IMR-90 (cell line): ENCODE measurements around the gene CINP. TPM values are rescaled to one million over a fixed set of nuclear protein-coding genes. Genes with fewer than 3 reads are reported as not detected.

Source experiments
- ATAC-seq: fragments of 200-7000 bp; cut with Tn5 transposase; 2 replicates; pipeline ENCODE4 v1.9.1; 2020; ENCODE audit warnings: low read depth, mild to moderate bottlenecking, moderate library complexity
- BruUV-seq: library from RNA; stranded (reverse); fragments of 400-500 nt; replicated peaks from 2 replicates; lab custom pipeline; 2021; lab: Mats Ljungman, UMichigan
- CTCF ChIA-PET: fragments of 300-600 bp; formaldehyde crosslinking; extraction: SDS; loops from one replicate; lab custom pipeline; 2021; ENCODE audit warnings: antibody characterized with exemption; lab: Yijun Ruan, JAX
- POLR2A ChIA-PET: fragments of 300-600 bp; sonication (Branson Sonifier 250); formaldehyde crosslinking; loops from one replicate; lab custom pipeline; 2022; ENCODE audit warnings: antibody characterized with exemption; ENCODE audit not compliant: unreplicated experiment; lab: Charles Lee
- DNase-seq: peaks from one replicate; pipeline ENCODE4 v3.0.0; 2013
- H2AFZ ChIP-seq: replicated peaks from 2 replicates; pipeline ENCODE3; 2013; ENCODE audit warnings: low read length, mild to moderate bottlenecking; ENCODE audit not compliant: poor library complexity
- H2AK5ac ChIP-seq: 2 replicates; pipeline ENCODE4 v1.6.1; 2013; ENCODE audit warnings: low read depth, low read length, inconsistent platforms
- H2AK9ac ChIP-seq: replicated peaks from 2 replicates; pipeline ENCODE3; 2013; ENCODE audit warnings: mild to moderate bottlenecking, low read depth, low read length, moderate library complexity; ENCODE audit not compliant: poor library complexity
- H2BK120ac ChIP-seq: 2 replicates; pipeline ENCODE4 v1.6.1; 2013; ENCODE audit warnings: low read depth, low read length, inconsistent platforms
- H2BK15ac ChIP-seq: 3 replicates; pipeline ENCODE4 v1.6.1; 2013; ENCODE audit warnings: low read depth, low read length, inconsistent platforms
- H2BK20ac ChIP-seq: 2 replicates; pipeline ENCODE4 v1.6.1; 2013; ENCODE audit warnings: low read depth, mild to moderate bottlenecking, inconsistent platforms, low read length, moderate library complexity
- H2BK5ac ChIP-seq: 2 replicates; pipeline ENCODE4 v1.6.1; 2013; ENCODE audit warnings: mild to moderate bottlenecking, low read depth, low read length, inconsistent platforms; ENCODE audit not compliant: poor library complexity, severe bottlenecking
- H3K14ac ChIP-seq: replicated peaks from 2 replicates; pipeline ENCODE4 v1.6.1; 2013; ENCODE audit warnings: low read depth, low read length, inconsistent platforms
- H3K18ac ChIP-seq: 2 replicates; pipeline ENCODE4 v1.6.1; 2013; ENCODE audit warnings: low read depth, low read length, control low read depth
- H3K23ac ChIP-seq: 2 replicates; pipeline ENCODE4 v1.6.1; 2013; ENCODE audit warnings: low read depth, low read length, inconsistent platforms
- H3K27ac ChIP-seq: 2 replicates; pipeline ENCODE4 v1.5.1; 2013; ENCODE audit warnings: mild to moderate bottlenecking, control low read depth, low read length; ENCODE audit not compliant: insufficient read depth
- H3K27me3 ChIP-seq: 2 replicates; pipeline ENCODE4 v1.6.1; 2013; ENCODE audit warnings: low read length; ENCODE audit not compliant: control insufficient read depth, insufficient read depth
- H3K36me3 ChIP-seq: 2 replicates; pipeline ENCODE4 v1.6.1; 2013; ENCODE audit warnings: low read length, mixed read lengths; ENCODE audit not compliant: control insufficient read depth, insufficient read depth
- H3K4ac ChIP-seq: 2 replicates; pipeline ENCODE4 v1.6.1; 2013; ENCODE audit warnings: low read depth, low read length, inconsistent platforms
- H3K4me1 ChIP-seq: 2 replicates; pipeline ENCODE4 v1.6.1; 2013; ENCODE audit warnings: low read length, mixed read lengths; ENCODE audit not compliant: control insufficient read depth, insufficient read depth
- H3K4me2 ChIP-seq: 2 replicates; pipeline ENCODE4 v1.6.1; 2013; ENCODE audit warnings: low read depth, mild to moderate bottlenecking, control low read depth, low read length, moderate library complexity
- H3K4me3 ChIP-seq: 2 replicates; pipeline ENCODE4 v1.5.1; 2013; ENCODE audit warnings: low read depth, mild to moderate bottlenecking, control low read depth, low read length, moderate library complexity; ENCODE audit not compliant: insufficient read depth
- H3K56ac ChIP-seq: 2 replicates; pipeline ENCODE4 v1.6.1; 2013; ENCODE audit warnings: low read length, inconsistent platforms; ENCODE audit not compliant: insufficient read depth; ENCODE audit errors: extremely low read depth
- H3K79me1 ChIP-seq, 2 experiments: 2 replicates each; pipeline ENCODE4 v1.6.1; 2013; ENCODE audit warnings: low read length in 2 of 2, inconsistent platforms in 1 of 2, low read depth in 1 of 2
- H3K9ac ChIP-seq: 2 replicates; pipeline ENCODE4 v1.6.1; 2013; ENCODE audit warnings: low read depth, low read length, control low read depth
- H3K9me1 ChIP-seq: 2 replicates; pipeline ENCODE4 v1.6.1; 2013; ENCODE audit warnings: low read length, inconsistent platforms; ENCODE audit not compliant: insufficient read depth
- H3K9me3 ChIP-seq: 2 replicates; pipeline ENCODE4 v1.6.1; 2013; ENCODE audit warnings: low read length; ENCODE audit not compliant: control insufficient read depth, insufficient read depth
- H4K20me1 ChIP-seq: 2 replicates; pipeline ENCODE4 v1.6.1; 2013; ENCODE audit warnings: low read length, inconsistent platforms; ENCODE audit not compliant: insufficient read depth
- H4K5ac ChIP-seq: 2 replicates; pipeline ENCODE4 v1.6.1; 2013; ENCODE audit warnings: mild to moderate bottlenecking, low read depth, low read length, control low read depth
- H4K8ac ChIP-seq, 2 experiments: 2 replicates each; pipeline ENCODE4 v1.6.1; 2013; ENCODE audit warnings: low read depth in 2 of 2, low read length in 2 of 2, control low read depth in 1 of 2, inconsistent platforms in 1 of 2
- H4K91ac ChIP-seq: 2 replicates; pipeline ENCODE4 v1.6.1; 2013; ENCODE audit warnings: low read depth, low read length, inconsistent platforms; ENCODE audit not compliant: insufficient read depth
- BHLHE40 ChIP-seq: fragments of 150-350 bp; IDR thresholded peaks from 2 replicates; pipeline ENCODE4 v1.6.1; 2016; ENCODE audit warnings: mild to moderate bottlenecking, low read depth, low read length
- CEBPB ChIP-seq: IDR thresholded peaks from 2 replicates; pipeline ENCODE4 v1.6.1; 2012; ENCODE audit warnings: low read depth, low read length, improper control_type of control experiment
- CHD1 ChIP-seq: IDR thresholded peaks from 2 replicates; pipeline ENCODE4 v1.6.1; 2012; ENCODE audit warnings: low read depth, low read length, improper control_type of control experiment
- FOS ChIP-seq: fragments of 150-350 bp; IDR thresholded peaks from 2 replicates; pipeline ENCODE4 v1.6.1; 2016; ENCODE audit warnings: low read depth, low read length
- MAFK ChIP-seq: IDR thresholded peaks from 2 replicates; pipeline ENCODE4 v1.6.1; 2012; ENCODE audit warnings: low read depth, low read length, improper control_type of control experiment
- MAZ ChIP-seq: IDR thresholded peaks from 2 replicates; pipeline ENCODE4 v1.6.1; 2012; ENCODE audit warnings: low read depth, mild to moderate bottlenecking, low read length, improper control_type of control experiment, moderate library complexity, borderline replicate concordance
- MXI1 ChIP-seq: IDR thresholded peaks from 2 replicates; pipeline ENCODE4 v1.6.1; 2012; ENCODE audit warnings: low read depth, mild to moderate bottlenecking, low read length, moderate library complexity, borderline replicate concordance
- NFE2L2 ChIP-seq: fragments of 150-350 bp; IDR thresholded peaks from 2 replicates; pipeline ENCODE4 v1.6.1; 2016; ENCODE audit warnings: low read depth, mild to moderate bottlenecking, low read length
- POLR2A ChIP-seq: IDR thresholded peaks from 2 replicates; pipeline ENCODE4 v1.6.1; 2012; ENCODE audit warnings: mild to moderate bottlenecking, low read depth, low read length
- RAD21 ChIP-seq: IDR thresholded peaks from 2 replicates; pipeline ENCODE4 v1.6.1; 2012; ENCODE audit warnings: low read length, improper control_type of control experiment
- RCOR1 ChIP-seq: IDR thresholded peaks from 2 replicates; pipeline ENCODE4 v1.6.1; 2012; ENCODE audit warnings: mild to moderate bottlenecking, low read length, improper control_type of control experiment; ENCODE audit not compliant: insufficient replicate concordance
- RFX5 ChIP-seq: IDR thresholded peaks from 2 replicates; pipeline ENCODE4 v1.8.0; 2012; ENCODE audit warnings: low read depth, mild to moderate bottlenecking, low read length, moderate library complexity
- SMC3 ChIP-seq: fragments of 150-350 bp; IDR thresholded peaks from 2 replicates; pipeline ENCODE4 v1.6.1; 2016; ENCODE audit warnings: low read depth, mild to moderate bottlenecking, antibody characterized with exemption, low read length, moderate library complexity
- WGBS, 2 experiments: methylation state at CpG; one replicate each; pipeline versions ENCODE4 v1.1.5 to v1.1.7; 2013; ENCODE audit warnings: missing lambda C conversion rate in 2 of 2; ENCODE audit not compliant: insufficient read length in 1 of 2; ENCODE audit errors: extremely low coverage in 2 of 2; 5-methylcytosine and 5-hydroxymethylcytosine counted together
- dilution Hi-C: fragments of 300-500 bp; cut with HindIII; formaldehyde crosslinking; loops from one replicate; pipeline ENCODE4 v1.14.3; 2018; ENCODE audit warnings: low sequenced_read_pairs; ENCODE audit not compliant: unreplicated experiment
- in situ Hi-C: fragments of 300-500 bp; cut with MboI; formaldehyde crosslinking; loops from 3 replicates; pipeline ENCODE4 v1.14.3; 2019; ENCODE audit warnings: low sequenced_read_pairs, inconsistent platforms, mixed read lengths
- intact Hi-C: fragments of 100-400 bp; cut with micrococcal nuclease; formaldehyde crosslinking; loops from 2 replicates; pipeline ENCODE4 v1.10.0; 2022
- polyA plus RNA-seq, 3 experiments: library from polyadenylated mRNA; depleted of rRNA; stranded (reverse); fragments of >200 nt; gene quantifications; 2 replicates each; pipeline ENCODE4 v1.2.3, GENCODE V29; 2012; ENCODE audit warnings: low replicate concordance in 1 of 3
- total RNA-seq: library from RNA; depleted of rRNA; stranded (reverse); fragments of >200 nt; gene quantifications from 2 replicates; pipeline ENCODE4 v1.2.3, GENCODE V29; 2012
- TF ChIP-seq, protein P1 (sequence below): fragments of 150-350 bp; IDR thresholded peaks from 2 replicates; pipeline ENCODE4 v1.6.1; 2017; ENCODE audit warnings: mild to moderate bottlenecking, antibody characterized with exemption, low read length, low read depth
- TF ChIP-seq, protein P2 (sequence below): conservative IDR thresholded peaks from 2 replicates; pipeline ENCODE4 v1.5.1; 2012; ENCODE audit warnings: mild to moderate bottlenecking, low read depth, low read length, improper control_type of control experiment
- TF ChIP-seq, protein P3 (sequence below): fragments of 150-350 bp; IDR thresholded peaks from 2 replicates; pipeline ENCODE4 v1.6.1; 2016; ENCODE audit warnings: low read depth, mild to moderate bottlenecking, low read length, moderate library complexity, borderline replicate concordance

CINP gene
- total and polyA plus RNA-seq, 2 of the 4 experiments (the other 2 are of a cell fraction), result 41.9 to 56.4 TPM

DNA sequence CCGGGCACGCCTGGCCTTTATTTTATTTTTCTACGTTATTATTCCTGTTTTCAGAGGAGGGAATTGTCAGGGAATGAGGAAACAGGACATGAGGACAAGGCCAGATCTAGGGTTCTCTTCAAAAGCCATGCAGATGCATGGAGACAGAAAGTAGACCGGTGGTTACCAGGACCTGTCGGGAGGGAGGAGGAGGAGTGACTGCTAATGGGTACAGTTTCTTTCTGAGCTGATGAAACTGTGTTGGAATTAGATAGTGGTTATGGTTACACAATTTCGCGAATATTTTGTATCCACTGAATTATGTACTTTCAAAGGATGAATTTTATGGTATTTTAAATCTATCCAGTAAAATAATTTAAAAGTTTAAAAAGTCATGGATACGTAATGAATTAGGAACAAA is 31.9 kb downstream of the CINP start:
- Histone ChIP-seq H3K56ac (no peak overlapping the region), H3K4me1 (no peaks in the 10 kb centered on the region), H2BK5ac (no peak overlapping the region), H3K4me3 (no peak overlapping the region), H4K20me1 (no peaks in the 10 kb centered on the region), H3K27me3 (no peaks in the 10 kb centered on the region), H2BK15ac (no peak overlapping the region), H2AK5ac (no peak overlapping the region), H4K8ac (no peak overlapping the region), H3K27ac (no peak overlapping the region), H3K9ac (no peak overlapping the region), H2AFZ (no peak overlapping the region), H4K5ac (no peak overlapping the region), H3K9me1 (no peaks in the 10 kb centered on the region), H3K18ac (no peak overlapping the region), H3K36me3 (peaks cover 17% of the 10 kb centered on the region; the same call in 1 of the 2 replicates), H2BK120ac (no peak overlapping the region), H3K4ac (no peak overlapping the region), H3K23ac (no peak overlapping the region), H3K79me1 (peaks cover 4 to 6% of the 10 kb centered on the region in 2 experiments; a peak in 3 of 4 replicates), H2AK9ac (no peak overlapping the region), H2BK20ac (no peak overlapping the region), H3K4me2 (no peak overlapping the region), H3K9me3 (no peaks in the 10 kb centered on the region), H3K14ac (no peak overlapping the region), H4K91ac (no peak overlapping the region)
- in situ Hi-C loops (no loop called here), intact Hi-C loops (no loop called here), dilution Hi-C loops (no loop called here)
- TF ChIP-seq BHLHE40 (no peak), RFX5 (no peak), MXI1 (no peak), MAFK (no peak), CHD1 (no peak), RCOR1 (no peak), RAD21 (no peak), NFE2L2 (no peak), SMC3 (no peak), MAZ (no peak), CEBPB (no peak), FOS (no peak), POLR2A (no peak)
- TF ChIP-seq, protein P1, sequence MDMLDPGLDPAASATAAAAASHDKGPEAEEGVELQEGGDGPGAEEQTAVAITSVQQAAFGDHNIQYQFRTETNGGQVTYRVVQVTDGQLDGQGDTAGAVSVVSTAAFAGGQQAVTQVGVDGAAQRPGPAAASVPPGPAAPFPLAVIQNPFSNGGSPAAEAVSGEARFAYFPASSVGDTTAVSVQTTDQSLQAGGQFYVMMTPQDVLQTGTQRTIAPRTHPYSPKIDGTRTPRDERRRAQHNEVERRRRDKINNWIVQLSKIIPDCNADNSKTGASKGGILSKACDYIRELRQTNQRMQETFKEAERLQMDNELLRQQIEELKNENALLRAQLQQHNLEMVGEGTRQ, result no peak
- TF ChIP-seq, protein P2, sequence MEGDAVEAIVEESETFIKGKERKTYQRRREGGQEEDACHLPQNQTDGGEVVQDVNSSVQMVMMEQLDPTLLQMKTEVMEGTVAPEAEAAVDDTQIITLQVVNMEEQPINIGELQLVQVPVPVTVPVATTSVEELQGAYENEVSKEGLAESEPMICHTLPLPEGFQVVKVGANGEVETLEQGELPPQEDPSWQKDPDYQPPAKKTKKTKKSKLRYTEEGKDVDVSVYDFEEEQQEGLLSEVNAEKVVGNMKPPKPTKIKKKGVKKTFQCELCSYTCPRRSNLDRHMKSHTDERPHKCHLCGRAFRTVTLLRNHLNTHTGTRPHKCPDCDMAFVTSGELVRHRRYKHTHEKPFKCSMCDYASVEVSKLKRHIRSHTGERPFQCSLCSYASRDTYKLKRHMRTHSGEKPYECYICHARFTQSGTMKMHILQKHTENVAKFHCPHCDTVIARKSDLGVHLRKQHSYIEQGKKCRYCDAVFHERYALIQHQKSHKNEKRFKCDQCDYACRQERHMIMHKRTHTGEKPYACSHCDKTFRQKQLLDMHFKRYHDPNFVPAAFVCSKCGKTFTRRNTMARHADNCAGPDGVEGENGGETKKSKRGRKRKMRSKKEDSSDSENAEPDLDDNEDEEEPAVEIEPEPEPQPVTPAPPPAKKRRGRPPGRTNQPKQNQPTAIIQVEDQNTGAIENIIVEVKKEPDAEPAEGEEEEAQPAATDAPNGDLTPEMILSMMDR, result no peak
- TF ChIP-seq, protein P3, sequence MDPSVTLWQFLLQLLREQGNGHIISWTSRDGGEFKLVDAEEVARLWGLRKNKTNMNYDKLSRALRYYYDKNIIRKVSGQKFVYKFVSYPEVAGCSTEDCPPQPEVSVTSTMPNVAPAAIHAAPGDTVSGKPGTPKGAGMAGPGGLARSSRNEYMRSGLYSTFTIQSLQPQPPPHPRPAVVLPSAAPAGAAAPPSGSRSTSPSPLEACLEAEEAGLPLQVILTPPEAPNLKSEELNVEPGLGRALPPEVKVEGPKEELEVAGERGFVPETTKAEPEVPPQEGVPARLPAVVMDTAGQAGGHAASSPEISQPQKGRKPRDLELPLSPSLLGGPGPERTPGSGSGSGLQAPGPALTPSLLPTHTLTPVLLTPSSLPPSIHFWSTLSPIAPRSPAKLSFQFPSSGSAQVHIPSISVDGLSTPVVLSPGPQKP, result no peak
- no peak for ATAC-seq
- ChIA-PET POLR2A (no interaction called here), CTCF (no interaction called here)
- no TSS peak for BruUV-seq
- no CpG with 5 or more reads among the region's 8 CpGs for WGBS, 2 experiments
- DNase-seq, result no peak
